ENCODE results near the gene MRPL23.

Gene MRPL23

DNA sequence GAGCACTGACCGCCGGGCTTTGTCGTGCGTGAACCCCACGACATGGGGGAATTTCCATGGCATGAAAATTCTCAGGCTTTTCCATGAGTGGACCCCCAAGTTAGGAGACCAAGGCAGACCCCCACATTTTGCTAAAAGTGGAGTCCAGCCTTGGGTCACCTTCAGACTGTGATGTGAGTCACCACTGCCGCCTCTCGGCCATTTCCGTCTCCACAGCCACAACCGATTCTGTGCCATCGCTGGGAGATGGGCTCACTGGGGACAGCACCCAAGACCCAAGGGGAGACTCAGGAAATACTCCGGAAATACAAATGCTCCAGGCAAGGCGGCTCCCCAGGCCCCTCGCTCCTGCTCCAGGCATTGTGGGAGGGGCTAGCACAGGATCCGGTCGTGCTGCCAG lies 51.7 kb downstream of the MRPL23 start:
- no peak for DNase-seq (ENCODE audit: insufficient read length, low spot score)
- FAIRE-seq, result no peak
- TF ChIP-seq, protein P1, sequence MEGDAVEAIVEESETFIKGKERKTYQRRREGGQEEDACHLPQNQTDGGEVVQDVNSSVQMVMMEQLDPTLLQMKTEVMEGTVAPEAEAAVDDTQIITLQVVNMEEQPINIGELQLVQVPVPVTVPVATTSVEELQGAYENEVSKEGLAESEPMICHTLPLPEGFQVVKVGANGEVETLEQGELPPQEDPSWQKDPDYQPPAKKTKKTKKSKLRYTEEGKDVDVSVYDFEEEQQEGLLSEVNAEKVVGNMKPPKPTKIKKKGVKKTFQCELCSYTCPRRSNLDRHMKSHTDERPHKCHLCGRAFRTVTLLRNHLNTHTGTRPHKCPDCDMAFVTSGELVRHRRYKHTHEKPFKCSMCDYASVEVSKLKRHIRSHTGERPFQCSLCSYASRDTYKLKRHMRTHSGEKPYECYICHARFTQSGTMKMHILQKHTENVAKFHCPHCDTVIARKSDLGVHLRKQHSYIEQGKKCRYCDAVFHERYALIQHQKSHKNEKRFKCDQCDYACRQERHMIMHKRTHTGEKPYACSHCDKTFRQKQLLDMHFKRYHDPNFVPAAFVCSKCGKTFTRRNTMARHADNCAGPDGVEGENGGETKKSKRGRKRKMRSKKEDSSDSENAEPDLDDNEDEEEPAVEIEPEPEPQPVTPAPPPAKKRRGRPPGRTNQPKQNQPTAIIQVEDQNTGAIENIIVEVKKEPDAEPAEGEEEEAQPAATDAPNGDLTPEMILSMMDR (IDR thresholded peaks at IDR 0.05; ENCODE audit: insufficient read depth, missing control alignments), result no peak

DNA sequence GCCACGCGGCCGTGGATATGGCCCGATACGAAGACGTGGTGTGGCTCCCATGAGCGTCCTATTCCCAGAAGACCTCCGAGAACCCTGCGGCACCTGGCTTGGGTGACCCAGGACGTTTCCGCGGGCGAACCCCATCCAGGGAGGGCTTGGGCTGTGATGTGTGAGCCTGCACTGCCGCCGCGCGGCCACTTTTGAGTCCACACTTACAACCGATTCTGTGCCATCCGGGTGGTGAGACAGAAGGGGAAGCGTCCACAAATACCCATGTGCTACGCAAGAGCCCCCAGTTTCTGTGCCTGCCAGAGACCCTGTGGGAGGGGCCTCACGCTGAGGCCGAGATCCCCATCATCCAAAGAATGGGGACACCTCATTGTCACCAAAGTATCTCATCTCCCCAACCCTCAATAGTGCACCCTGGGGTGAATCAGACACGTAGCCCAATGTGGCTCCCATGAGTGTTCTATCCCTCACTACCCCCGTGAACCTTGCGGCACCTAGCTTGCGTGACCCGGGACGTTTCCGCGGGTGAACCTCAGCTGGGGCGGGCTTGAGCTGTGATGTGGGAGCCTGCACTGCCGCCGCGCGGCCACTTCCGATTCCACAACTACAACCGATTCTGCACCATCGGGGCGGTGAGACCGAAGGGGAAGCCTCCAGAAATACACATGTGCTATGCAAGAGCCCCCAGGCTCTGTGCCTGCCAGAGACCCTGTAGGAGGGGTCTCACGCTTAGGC lies 55.1 kb downstream of the MRPL23 start:
- TF ChIP-seq, protein P1 (IDR thresholded peaks at IDR 0.05; ENCODE audit: insufficient read depth, missing control alignments), result no peak
- FAIRE-seq, result no peak

DNA sequence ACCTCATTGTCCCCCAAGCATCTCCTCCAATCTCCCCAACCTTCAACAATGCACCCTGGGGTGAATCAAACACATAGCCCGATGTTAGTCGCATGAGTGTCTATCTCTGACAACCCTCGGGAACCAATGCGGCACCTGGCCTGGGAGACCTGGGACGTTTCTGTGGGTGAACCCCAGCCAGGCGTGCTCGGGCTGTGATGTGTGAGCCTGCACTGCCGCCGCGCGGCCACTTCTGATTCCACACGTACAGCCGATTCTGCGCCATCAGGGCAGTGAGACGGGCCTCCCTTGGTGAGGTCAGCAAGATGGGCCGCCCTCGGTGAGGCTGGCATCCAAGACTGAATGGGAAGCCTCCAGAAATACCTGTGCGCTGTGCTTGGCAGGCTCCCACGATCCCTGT lies 55.7 kb downstream of the MRPL23 start:
- FAIRE-seq (no peak), DNase-seq (ENCODE audit: insufficient read length, low spot score) (no peak)
- TF ChIP-seq, protein P1 (IDR thresholded peaks at IDR 0.05; ENCODE audit: insufficient read depth, missing control alignments), result no peak

More for the DNA sequence above, 55.1 kb downstream of the MRPL23 start:
- no peak for DNase-seq (ENCODE audit: insufficient read length, low spot score)

DNA sequence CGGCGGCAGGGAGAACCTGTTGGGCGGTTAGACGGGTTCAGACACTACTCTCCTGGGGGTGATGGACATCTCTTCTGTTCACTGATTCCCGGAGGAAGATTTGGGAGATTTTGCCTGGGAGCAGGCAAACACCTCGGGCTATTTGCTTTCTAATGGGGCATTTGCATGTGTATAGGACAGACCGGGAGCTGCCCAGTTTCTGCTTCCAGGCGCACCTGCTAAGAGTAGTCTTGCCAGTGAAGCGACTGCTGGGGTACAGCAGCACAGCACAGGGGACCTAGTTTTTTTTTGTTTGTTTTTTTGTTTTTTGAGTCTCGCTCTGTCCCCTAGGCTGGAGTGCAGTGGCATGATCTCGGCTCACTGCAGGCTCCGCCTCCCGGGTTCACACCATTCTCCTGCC lies 57.3 kb downstream of the MRPL23 start:
- no peak for FAIRE-seq
- TF ChIP-seq, protein P1 (IDR thresholded peaks at IDR 0.05; ENCODE audit: insufficient read depth, missing control alignments), result no peak
- no peak for DNase-seq (ENCODE audit: insufficient read length, low spot score)
